Measurements from ENCODE around the gene NDP. TPM values are rescaled to one million over a fixed set of nuclear protein-coding genes. Genes with fewer than 3 reads are reported as not detected.

NDP gene
- total RNA-seq, 1 experiment from 2014 or later = 0.28 TPM

Other genes starting within 250 kb of the NDP start
- 0.74 to 1.5 TPM (median 1.3 TPM) in 3 replicates for gene MAOB, start 90.9 kb downstream of the NDP start, total RNA-seq (2021)

All from WTC11 (cell line).